GM12892 (cell line): ENCODE results near the gene DSE.

Experiments
- POLR2A ChIP-seq: IDR thresholded peaks from 2 replicates; pipeline ENCODE4 v1.6.1; 2011; ENCODE audit warnings: low read depth, low read length, control low read depth
- POLR2AphosphoS5 ChIP-seq: IDR thresholded peaks from 2 replicates; pipeline ENCODE4 v1.6.1; 2011; ENCODE audit warnings: low read depth, low read length, control low read depth
- TAF1 ChIP-seq: IDR thresholded peaks from 2 replicates; pipeline ENCODE4 v1.6.1; 2011; ENCODE audit warnings: low read depth, mild to moderate bottlenecking, control low read depth, low read length, borderline replicate concordance

- TF ChIP-seq POLR2A = no peak
- TF ChIP-seq TAF1 = no peak
- no peak for TF ChIP-seq POLR2AphosphoS5
Observed at GRCh38 chr6:116449565-116449964, 78.8 kb downstream of the DSE start.
